Measurements from ENCODE around the gene EPHA4. TPM values are rescaled to one million over a fixed set of nuclear protein-coding genes. Genes with fewer than 3 reads are reported as not detected.

Gene EPHA4
- polyA plus RNA-seq, 1 of the 3 experiments (the other 2 are of a cell fraction): 0.90 TPM

- Histone ChIP-seq H3K36me3 (replicated peaks in 1 of 2; ENCODE audit: control insufficient read depth in 1 of 2, insufficient read depth in 2 of 2, low read length in 1 of 2) (no peaks in the 10 kb centered on the region), H3K9ac (no peak overlapping the region), H3K79me2 (ENCODE audit: insufficient read depth) (no peaks in the 10 kb centered on the region), H4K20me1 (ENCODE audit: insufficient read depth) (no peaks in the 10 kb centered on the region), H3K9me3 (no peaks in the 10 kb centered on the region), H3K4me1 (ENCODE audit: control insufficient read depth in 1 of 2, insufficient read depth in 2 of 2, low read depth in 1 of 2, low read length in 1 of 2) (no peaks in the 10 kb centered on the region), H3F3A (replicated peaks; ENCODE audit: insufficient read depth) (no peaks in the 10 kb centered on the region), H3K4me3 (ENCODE audit: low read depth in 2 of 2, low read length in 1 of 2) (no peak overlapping the region), H3K9me2 (no peaks in the 10 kb centered on the region), H3K4me2 (no peak overlapping the region), H2AFZ (ENCODE audit: low read depth) (no peak overlapping the region), H3K27me3 (ENCODE audit: insufficient read depth) (no peaks in the 10 kb centered on the region), H3K27ac (ENCODE audit: low read depth in 2 of 2, low read length in 1 of 2) (no peak overlapping the region)
- CTCF ChIA-PET: no interaction called here
- no peak for TF ChIP-seq EZH2phosphoT487 (IDR thresholded peaks at IDR 0.05; ENCODE audit: borderline replicate concordance, low read depth)
- TF ChIP-seq REST (IDR thresholded peaks at IDR 0.05; ENCODE audit: low read depth, low read length): no peak
- no peak for TF ChIP-seq RCOR1 (IDR thresholded peaks at IDR 0.05; ENCODE audit: low read length)
- no peak for TF ChIP-seq NFIC (IDR thresholded peaks at IDR 0.05; ENCODE audit: borderline replicate concordance)
- no peak for TF ChIP-seq SMC3 (IDR thresholded peaks at IDR 0.05; ENCODE audit: low read depth, low read length)
- TF ChIP-seq FOXJ3 (CRISPR knock-in tag; IDR thresholded peaks at IDR 0.05): no peak
- no peak for TF ChIP-seq TAF1 (IDR thresholded peaks at IDR 0.05; ENCODE audit: borderline replicate concordance, low read depth, low read length)
- no peak for TF ChIP-seq MAX (IDR thresholded peaks at IDR 0.05; ENCODE audit: low read depth)
- no peak for TF ChIP-seq TCF12 (IDR thresholded peaks at IDR 0.05)
- TF ChIP-seq USF2 (IDR thresholded peaks at IDR 0.05; ENCODE audit: borderline replicate concordance, low read depth, low read length): no peak
- TF ChIP-seq NRF1 (IDR thresholded peaks at IDR 0.05; ENCODE audit: low read depth, low read length): no peak
- TF ChIP-seq GATA2 (CRISPR knock-in tag; IDR thresholded peaks at IDR 0.05): no peak
- no peak for TF ChIP-seq TEAD4 (IDR thresholded peaks at IDR 0.05; ENCODE audit: borderline replicate concordance, insufficient read depth)
- no peak for TF ChIP-seq EP300 (IDR thresholded peaks at IDR 0.05; ENCODE audit: borderline replicate concordance in 1 of 2, low read depth in 1 of 2, low read length in 1 of 2)
- no peak for TF ChIP-seq MEF2A (IDR thresholded peaks at IDR 0.05; ENCODE audit: borderline replicate concordance, low read depth)
- TF ChIP-seq CTCF (IDR thresholded peaks at IDR 0.05): no peak
- TF ChIP-seq RFX5 (IDR thresholded peaks at IDR 0.05; ENCODE audit: low read length): no peak
- TF ChIP-seq RAD21 (IDR thresholded peaks at IDR 0.05; ENCODE audit: low read length): no peak
- no peak for TF ChIP-seq FOXM1 (IDR thresholded peaks at IDR 0.05; ENCODE audit: low read depth)
- DNase-seq: no peak
- WGBS (ENCODE audit: low lambda C conversion rate): 13% methylated on average over 5 of the region's 5 CpGs
- POLR2A ChIA-PET: no interaction called here
These were observed 54.4 kb downstream of the EPHA4 start for GRCh38 chr2:221517696-221518151.
